Mononuclear cell (primary cell): ENCODE measurements around the gene NUPR1. TPM values are rescaled to one million over a fixed set of nuclear protein-coding genes. Genes with fewer than 3 reads are reported as not detected.
"Not testable (repeated sequence)": the region's sequence is repeated elsewhere in the genome, so short reads cannot be mapped to it uniquely, and the experiment has no call there.

ENCODE experiments used
- H3K27me3 ChIP-seq: 2 replicates; pipeline ENCODE4 v1.6.0; 2011; ENCODE audit warnings: low read length, control low read depth; ENCODE audit not compliant: insufficient read depth
- H3K4me1 ChIP-seq: 2 replicates; pipeline ENCODE4 v1.5.1; 2011; ENCODE audit warnings: mild to moderate bottlenecking, low read length, control low read depth; ENCODE audit not compliant: insufficient read depth
- H3K4me3 ChIP-seq: 2 replicates; pipeline ENCODE4 v1.5.1; 2011; ENCODE audit warnings: mild to moderate bottlenecking, low read length, moderate library complexity
- H3K9me3 ChIP-seq: 2 replicates; pipeline ENCODE4 v1.5.1; 2011; ENCODE audit warnings: low read depth, mild to moderate bottlenecking, control low read depth, low read length
- total RNA-seq: library from RNA; depleted of rRNA; stranded (reverse); fragments of >200 nt; gene quantifications from one replicate; pipeline ENCODE4 v1.2.3, GENCODE V29; 2012

The NUPR1 gene
- total RNA-seq, 1 donor = under 0.01 TPM

GRCh38 chr16:28540346-28540745 is 1.6 kb upstream of the NUPR1 start:
- H3K27me3 ChIP-seq = no peaks in the 10 kb centered on the region
- peaks cover 36% of the 10 kb centered on the region for H3K4me1 ChIP-seq
- H3K4me3 ChIP-seq = no peak overlapping the region
- H3K9me3 ChIP-seq = no peaks in the 10 kb centered on the region

- no peaks in the 10 kb centered on the region for H3K27me3 ChIP-seq
- H3K4me1 ChIP-seq = peaks cover 49% of the 10 kb centered on the region
- H3K4me3 ChIP-seq = no peak overlapping the region
These were observed 626 bp downstream of the NUPR1 start for GRCh38 chr16:28537964-28538732.

GRCh38 chr16:28537076-28537475 is 1.7 kb downstream of the NUPR1 start:
- no peak overlapping the region for H3K4me3 ChIP-seq
- peaks cover 49% of the 10 kb centered on the region for H3K4me1 ChIP-seq

More at GRCh38 chr16:28537964-28538732, 626 bp downstream of the NUPR1 start:
- no peaks in the 10 kb centered on the region for H3K9me3 ChIP-seq

GRCh38 chr16:28534542-28535373 is 4.0 kb downstream of the NUPR1 start:
- peaks cover 53% of the 10 kb centered on the region for H3K4me1 ChIP-seq
- no peak overlapping the region for H3K4me3 ChIP-seq
- no peaks in the 10 kb centered on the region for H3K27me3 ChIP-seq
- H3K9me3 ChIP-seq = no peaks in the 10 kb centered on the region

More at GRCh38 chr16:28537076-28537475, 1.7 kb downstream of the NUPR1 start:
- Histone ChIP-seq H3K27me3 (no peaks in the 10 kb centered on the region), H3K9me3 (no peaks in the 10 kb centered on the region)

- Histone ChIP-seq H3K27me3 (no peaks in the 10 kb centered on the region), H3K4me3 (no peak overlapping the region)
These were observed 5.7 kb downstream of the NUPR1 start for GRCh38 chr16:28532940-28533647.

GRCh38 chr16:28531777-28532744 is 6.7 kb downstream of the NUPR1 start:
- Histone ChIP-seq H3K4me1 (peaks cover 39% of the 10 kb centered on the region), H3K27me3 (no peaks in the 10 kb centered on the region), H3K9me3 (no peaks in the 10 kb centered on the region), H3K4me3 (no peak overlapping the region)

More at GRCh38 chr16:28532940-28533647, 5.7 kb downstream of the NUPR1 start:
- Histone ChIP-seq H3K4me1 (peaks cover 41% of the 10 kb centered on the region), H3K9me3 (no peaks in the 10 kb centered on the region)

- no peaks in the 10 kb centered on the region for H3K9me3 ChIP-seq
- H3K4me1 ChIP-seq = peaks cover 32% of the 10 kb centered on the region
- no peaks in the 10 kb centered on the region for H3K27me3 ChIP-seq
- H3K4me3 ChIP-seq = no peak overlapping the region
These were observed 9.7 kb downstream of the NUPR1 start for GRCh38 chr16:28529124-28529523.

- no peak overlapping the region for H3K4me3 ChIP-seq
- H3K4me1 ChIP-seq = peaks cover 30% of the 10 kb centered on the region
- H3K9me3 ChIP-seq = no peaks in the 10 kb centered on the region
- H3K27me3 ChIP-seq = no peaks in the 10 kb centered on the region
These were observed 10.3 kb downstream of the NUPR1 start for GRCh38 chr16:28528463-28528867.

GRCh38 chr16:28527985-28528384 is 10.8 kb downstream of the NUPR1 start:
- no peak overlapping the region for H3K4me3 ChIP-seq
- H3K4me1 ChIP-seq = peaks cover 25% of the 10 kb centered on the region
- H3K9me3 ChIP-seq = no peaks in the 10 kb centered on the region
- no peaks in the 10 kb centered on the region for H3K27me3 ChIP-seq

- H3K4me3 ChIP-seq, H3K9me3 ChIP-seq, H3K27me3 ChIP-seq: not testable (repeated sequence)
- H3K4me1 ChIP-seq = peaks cover 20% of the 10 kb centered on the region
These were observed 11.5 kb downstream of the NUPR1 start for GRCh38 chr16:28527100-28527785.

- no peak overlapping the region for H3K4me3 ChIP-seq
- no peaks in the 10 kb centered on the region for H3K9me3 ChIP-seq
- no peaks in the 10 kb centered on the region for H3K27me3 ChIP-seq
- H3K4me1 ChIP-seq = peaks cover 14% of the 10 kb centered on the region
These were observed 12.3 kb downstream of the NUPR1 start for GRCh38 chr16:28526201-28527099.

GRCh38 chr16:28524681-28525171 is 14.0 kb downstream of the NUPR1 start:
- no peak overlapping the region for H3K4me3 ChIP-seq
- H3K27me3 ChIP-seq = no peaks in the 10 kb centered on the region
- H3K9me3 ChIP-seq = no peaks in the 10 kb centered on the region
- H3K4me1 ChIP-seq = peaks cover 14% of the 10 kb centered on the region

- H3K27me3 ChIP-seq = no peaks in the 10 kb centered on the region
- no peak overlapping the region for H3K4me3 ChIP-seq
- no peaks in the 10 kb centered on the region for H3K9me3 ChIP-seq
- peaks cover 14% of the 10 kb centered on the region for H3K4me1 ChIP-seq
These were observed 16.0 kb downstream of the NUPR1 start for GRCh38 chr16:28522792-28523191.
